Vagina (tissue), 2 donors: Measurements from ENCODE around the gene TOB1. TPM values are rescaled to one million over a fixed set of nuclear protein-coding genes. Genes with fewer than 3 reads are reported as not detected.
A peak's percentile ranks its signal among the peaks of the same experiment; 100 is the strongest.

Experiments
- DNase-seq, 2 donors: peaks; one replicate each; pipeline ENCODE4 v3.0.0-alpha.2; 2017; ENCODE audit errors: extremely low spot score in 2 of 2
- H3K27ac ChIP-seq: fragments of 200-600 bp; sonication (generic); one replicate; pipeline ENCODE4 v1.5.1; 2019
- H3K27me3 ChIP-seq: fragments of 200-600 bp; sonication (generic); one replicate; pipeline ENCODE4 v1.5.1; 2019
- H3K36me3 ChIP-seq, 2 donors: fragments of 200-600 bp; sonication (generic); one replicate each; pipeline ENCODE4 v1.5.1; 2017 to 2019
- H3K4me1 ChIP-seq: fragments of 200-600 bp; sonication (generic); one replicate; pipeline ENCODE4 v1.5.1; 2019
- H3K4me3 ChIP-seq, 2 donors: fragments of 200-600 bp; sonication (generic); 1 replicate in 1 of 2; 2 replicates in 1 of 2; pipeline ENCODE4 v1.5.1; 2016 to 2019
- H3K9me3 ChIP-seq: fragments of 200-600 bp; sonication (generic); one replicate; pipeline ENCODE4 v1.5.1; 2019
- POLR2A ChIP-seq, 2 donors: fragments of 450-650 bp; IDR thresholded peaks; one replicate each; pipeline ENCODE4 v1.6.1; 2017; ENCODE audit warnings: antibody characterized with exemption in 2 of 2, mild to moderate bottlenecking in 2 of 2, moderate library complexity in 2 of 2
- POLR2AphosphoS5 ChIP-seq, 2 donors: sonication (generic); formaldehyde crosslinking; IDR thresholded peaks; one replicate each; pipeline ENCODE4 v1.9.0; 2017; ENCODE audit warnings: antibody characterized with exemption in 2 of 2, mild to moderate bottlenecking in 2 of 2, low read depth in 1 of 2; ENCODE audit not compliant: insufficient read depth in 1 of 2
- intact Hi-C: fragments of 100-400 bp; cut with DNase I; formaldehyde crosslinking; loops from one replicate; pipeline ENCODE4 v1.15.1; 2023
- total RNA-seq: library from RNA; depleted of rRNA; stranded (reverse); fragments of >200 nt; gene quantifications from one replicate; pipeline ENCODE4 v1.2.3, GENCODE V29; 2016
- TF ChIP-seq, protein P1 (sequence below), 3 experiments: fragments of 450-650 bp in 2 of 3; fragments of 200-600 bp in 1 of 3; sonication (generic) in 1 of 3; IDR thresholded peaks; one replicate each; pipeline ENCODE4 v1.5.1; 2017 to 2019; ENCODE audit warnings: antibody characterized with exemption in 3 of 3, mild to moderate bottlenecking in 2 of 3, moderate library complexity in 2 of 3

TOB1 gene
- total RNA-seq = 74.4 TPM

DNA sequence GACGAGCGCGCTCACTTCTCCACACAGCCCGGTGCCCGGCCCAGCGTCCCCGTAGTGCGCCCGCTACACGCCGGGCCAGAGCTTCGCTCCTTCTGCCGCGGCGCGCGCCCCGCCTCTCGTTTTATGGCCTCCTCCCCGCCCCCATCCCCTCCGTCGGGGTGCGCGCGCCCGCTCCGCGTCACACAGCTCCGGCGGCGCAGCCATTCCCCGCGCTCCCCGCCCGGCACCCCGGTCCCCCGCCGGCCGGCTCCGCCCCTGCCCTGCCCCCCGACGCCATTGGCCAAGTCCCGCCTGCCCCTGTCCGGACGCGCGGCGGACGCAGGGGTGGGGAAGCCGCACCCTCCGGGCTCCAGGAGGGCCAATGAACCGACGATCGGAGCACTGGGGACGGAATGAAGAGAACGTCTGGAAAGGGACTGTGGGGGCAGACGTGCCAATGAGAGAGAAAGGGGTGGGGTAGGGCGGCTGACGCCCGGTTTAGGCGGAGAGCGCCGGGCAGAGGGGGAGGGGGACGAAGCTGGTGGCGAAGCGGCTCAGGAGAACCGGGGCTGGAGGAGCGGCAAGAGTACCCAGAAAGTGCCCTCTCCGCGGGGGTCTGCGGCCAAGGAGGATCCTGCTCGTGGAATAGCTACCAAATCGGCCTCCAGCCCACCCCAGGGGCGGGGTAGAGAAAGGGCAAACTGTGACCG is at the start of gene TOB1:
TOB1 (minus strand) TSS at position 94 of the 689 bp plus-strand sequence. CDS start 2,337 bp downstream, outside the sequence.
- Histone ChIP-seq H3K4me1 (peaks cover 40% of the 10 kb centered on the region), H3K27me3 (no peaks in the 10 kb centered on the region), H3K4me3 (peak within 1 kb of the TSS; percentile 82 to 92), H3K27ac (peak within 1 kb of the TSS; percentile 100), H3K9me3 (no peaks in the 10 kb centered on the region), H3K36me3 (peaks cover 0 to 15% of the 10 kb centered on the region in 2 donors)
- intact Hi-C loops = loop anchor here (2.0 to 5.0 kb wide), 3 partner anchors 36 to 86 kb away; no protein-coding TSS in a partner anchor
- DNase-seq = peak in 1 of 2 donors; percentile 98
- peak; percentile 59 to 95 for TF ChIP-seq POLR2AphosphoS5 (IDR thresholded peaks at IDR 0.05; ENCODE audit: insufficient read depth in 1 of 2, low read depth in 1 of 2)
- TF ChIP-seq, protein P1, sequence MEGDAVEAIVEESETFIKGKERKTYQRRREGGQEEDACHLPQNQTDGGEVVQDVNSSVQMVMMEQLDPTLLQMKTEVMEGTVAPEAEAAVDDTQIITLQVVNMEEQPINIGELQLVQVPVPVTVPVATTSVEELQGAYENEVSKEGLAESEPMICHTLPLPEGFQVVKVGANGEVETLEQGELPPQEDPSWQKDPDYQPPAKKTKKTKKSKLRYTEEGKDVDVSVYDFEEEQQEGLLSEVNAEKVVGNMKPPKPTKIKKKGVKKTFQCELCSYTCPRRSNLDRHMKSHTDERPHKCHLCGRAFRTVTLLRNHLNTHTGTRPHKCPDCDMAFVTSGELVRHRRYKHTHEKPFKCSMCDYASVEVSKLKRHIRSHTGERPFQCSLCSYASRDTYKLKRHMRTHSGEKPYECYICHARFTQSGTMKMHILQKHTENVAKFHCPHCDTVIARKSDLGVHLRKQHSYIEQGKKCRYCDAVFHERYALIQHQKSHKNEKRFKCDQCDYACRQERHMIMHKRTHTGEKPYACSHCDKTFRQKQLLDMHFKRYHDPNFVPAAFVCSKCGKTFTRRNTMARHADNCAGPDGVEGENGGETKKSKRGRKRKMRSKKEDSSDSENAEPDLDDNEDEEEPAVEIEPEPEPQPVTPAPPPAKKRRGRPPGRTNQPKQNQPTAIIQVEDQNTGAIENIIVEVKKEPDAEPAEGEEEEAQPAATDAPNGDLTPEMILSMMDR (IDR thresholded peaks at IDR 0.05) = no peak
- TF ChIP-seq POLR2A (IDR thresholded peaks at IDR 0.05) = peak; percentile 29 to 100

- TF ChIP-seq POLR2A (IDR thresholded peaks at IDR 0.05) (no peak), POLR2AphosphoS5 (IDR thresholded peaks at IDR 0.05; ENCODE audit: insufficient read depth in 1 of 2, low read depth in 1 of 2) (no peak)
- TF ChIP-seq, protein P1 (IDR thresholded peaks at IDR 0.05) = no peak
- no peaks in the 10 kb centered on the region for H3K36me3 ChIP-seq
- no peaks in the 10 kb centered on the region for H3K27me3 ChIP-seq
- no peaks in the 10 kb centered on the region for H3K9me3 ChIP-seq
- peaks cover 16% of the 10 kb centered on the region for H3K4me1 ChIP-seq
- intact Hi-C loops = no loop called here
- H3K27ac ChIP-seq = no peak overlapping the region
- H3K4me3 ChIP-seq = no peak overlapping the region
- no peak for DNase-seq
Measured at GRCh38 chr17:50914505-50915063, 48.4 kb upstream of the TOB1 start.

GRCh38 chr17:50913120-50913519 is 47.0 kb upstream of the TOB1 start:
- H3K27ac ChIP-seq = no peak overlapping the region

DNA sequence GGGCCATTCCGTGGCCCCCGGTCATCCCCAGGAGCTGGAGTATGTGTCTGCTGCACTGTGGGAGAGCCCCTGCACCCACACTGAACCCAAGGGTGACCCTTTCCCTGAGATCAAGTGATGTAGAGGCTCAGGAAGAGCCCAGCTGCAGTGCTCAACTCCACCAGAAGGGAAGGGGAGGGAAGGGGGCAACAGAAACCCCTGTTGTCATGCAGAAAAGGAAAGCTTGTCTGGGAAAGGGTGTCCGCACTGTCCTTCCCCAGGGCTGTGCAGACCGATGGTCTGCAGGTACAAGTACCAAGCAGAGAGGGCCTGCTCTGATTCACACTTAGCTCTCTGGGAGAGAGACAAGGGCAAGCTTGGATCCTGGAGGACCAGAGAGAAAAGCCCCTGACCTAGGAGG is 45.7 kb upstream of the TOB1 start:
- Histone ChIP-seq H3K4me1 (peaks cover 6% of the 10 kb centered on the region), H3K27ac (no peak overlapping the region), H3K36me3 (no peaks in the 10 kb centered on the region), H3K27me3 (no peaks in the 10 kb centered on the region), H3K4me3 (no peak overlapping the region), H3K9me3 (no peaks in the 10 kb centered on the region)
- intact Hi-C loops = no loop called here
- no peak for TF ChIP-seq POLR2AphosphoS5 (IDR thresholded peaks at IDR 0.05; ENCODE audit: insufficient read depth in 1 of 2, low read depth in 1 of 2)
- TF ChIP-seq POLR2A (IDR thresholded peaks at IDR 0.05) = no peak
- TF ChIP-seq, protein P1 (IDR thresholded peaks at IDR 0.05) = no peak
- no peak for DNase-seq

More at GRCh38 chr17:50913120-50913519, 47.0 kb upstream of the TOB1 start:
- TF ChIP-seq POLR2A (IDR thresholded peaks at IDR 0.05) (no peak), POLR2AphosphoS5 (IDR thresholded peaks at IDR 0.05; ENCODE audit: insufficient read depth in 1 of 2, low read depth in 1 of 2) (no peak)
- TF ChIP-seq, protein P1 (IDR thresholded peaks at IDR 0.05) = no peak
- intact Hi-C loops = no loop called here
- no peaks in the 10 kb centered on the region for H3K36me3 ChIP-seq
- H3K4me1 ChIP-seq = peaks cover 4% of the 10 kb centered on the region
- no peaks in the 10 kb centered on the region for H3K27me3 ChIP-seq
- H3K4me3 ChIP-seq = no peak overlapping the region
- DNase-seq = no peak
- no peaks in the 10 kb centered on the region for H3K9me3 ChIP-seq

- intact Hi-C loops = no loop called here
- no peak overlapping the region for H3K27ac ChIP-seq
- H3K4me3 ChIP-seq = no peak overlapping the region
- TF ChIP-seq POLR2A (IDR thresholded peaks at IDR 0.05) (no peak), POLR2AphosphoS5 (IDR thresholded peaks at IDR 0.05; ENCODE audit: insufficient read depth in 1 of 2, low read depth in 1 of 2) (no peak)
- TF ChIP-seq, protein P1 (IDR thresholded peaks at IDR 0.05) = no peak
- H3K9me3 ChIP-seq = no peaks in the 10 kb centered on the region
- H3K36me3 ChIP-seq = no peaks in the 10 kb centered on the region
- H3K27me3 ChIP-seq = no peaks in the 10 kb centered on the region
- H3K4me1 ChIP-seq = peaks cover 6% of the 10 kb centered on the region
- no peak for DNase-seq
Measured at GRCh38 chr17:50911450-50911849, 45.3 kb upstream of the TOB1 start.
